HCT116 (cell line): ENCODE data around the gene NSFL1C. TPM values are rescaled to one million over a fixed set of nuclear protein-coding genes. Genes with fewer than 3 reads are reported as not detected.

ENCODE experiments used
- ATAC-seq: fragments of 200-7000 bp; cut with Tn5 transposase; 2 replicates; pipeline ENCODE4 v1.9.1; 2020; ENCODE audit warnings: mild to moderate bottlenecking, moderate library complexity
- BruUV-seq: library from RNA; stranded (reverse); fragments of 400-500 nt; replicated peaks from 2 replicates; lab custom pipeline; 2021; lab: Mats Ljungman, UMichigan
- CTCF ChIA-PET: fragments of 300-600 bp; sonication (Branson Sonifier 250); formaldehyde crosslinking; loops from one replicate; lab custom pipeline; 2021; ENCODE audit warnings: antibody characterized with exemption; lab: Charles Lee
- POLR2A ChIA-PET: fragments of 300-600, 350-600 bp; sonication (Branson Sonifier 250); formaldehyde crosslinking; loops from one replicate; lab custom pipeline; 2021; ENCODE audit warnings: antibody characterized with exemption; lab: Charles Lee
- RAD21 ChIA-PET, 2 experiments: fragments of 300-600 bp; sonication (Branson Sonifier 250); formaldehyde crosslinking; loops; one replicate each; lab custom pipeline; 2023; ENCODE audit warnings: low total read pairs in 2 of 2; ENCODE audit not compliant: uncharacterized antibody in 2 of 2, unreplicated experiment in 2 of 2, low non-redundant PET in 1 of 2; lab: Charles Lee
- DNase-seq: peaks from one replicate; pipeline ENCODE4 v3.0.0-alpha.2; 2010; ENCODE audit warnings: low read depth, low spot score
- H2AFZ ChIP-seq: fragments of 200-600 bp; shearing (Covaris generic), sonication (generic); 2 replicates; pipeline ENCODE4 v1.6.1; 2017; ENCODE audit warnings: low read depth, mixed run types, mixed read lengths, antibody characterized with exemption, low read length; ENCODE audit not compliant: poor library complexity, severe bottlenecking
- H3K27ac ChIP-seq: 2 replicates; pipeline ENCODE4 v1.5.1; 2012; ENCODE audit warnings: low read depth, low read length
- H3K27me3 ChIP-seq: fragments of 200-600 bp; sonication (generic); 2 replicates; pipeline ENCODE4 v1.6.1; 2016; ENCODE audit warnings: mixed run types, low read length, mixed read lengths; ENCODE audit not compliant: insufficient read depth
- H3K36me3 ChIP-seq, 2 experiments: fragments of 200-500 bp in 1 of 2; fragments of 200-600 bp in 1 of 2; sonication (Bioruptor generic) in 1 of 2; sonication (generic) in 1 of 2; 2 replicates each; pipeline versions ENCODE4 v1.5.1 to v1.6.1; 2014 to 2016; ENCODE audit warnings: low read length in 2 of 2, inconsistent platforms in 1 of 2, mixed read lengths in 1 of 2, mixed run types in 1 of 2; ENCODE audit not compliant: insufficient read depth in 2 of 2, control insufficient read depth in 1 of 2
- H3K4me1 ChIP-seq, 2 experiments: fragments of 200-600 bp in 1 of 2; sonication (generic) in 1 of 2; 2 replicates each; pipeline versions ENCODE4 v1.5.1 to v1.6.1; 2012 to 2017; ENCODE audit warnings: low read length in 2 of 2, inconsistent platforms in 1 of 2, mild to moderate bottlenecking in 1 of 2, mixed read lengths in 1 of 2, mixed run types in 1 of 2, moderate library complexity in 1 of 2; ENCODE audit not compliant: insufficient read depth in 2 of 2, control insufficient read depth in 1 of 2
- H3K4me2 ChIP-seq: fragments of 200-600 bp; sonication (generic); 2 replicates; pipeline ENCODE4 v1.6.1; 2017; ENCODE audit warnings: mixed run types, low read length, mixed read lengths
- H3K4me3 ChIP-seq, 2 experiments: fragments of 200-600 bp in 1 of 2; sonication (generic) in 1 of 2; replicated peaks in 1 of 2; 2 replicates each; pipeline ENCODE4 v1.5.1; 2011 to 2016; ENCODE audit warnings: low read length in 2 of 2, control low read depth in 1 of 2, low read depth in 1 of 2, mild to moderate bottlenecking in 1 of 2, mixed read lengths in 1 of 2, mixed run types in 1 of 2
- H3K79me2 ChIP-seq: fragments of 200-600 bp; sonication (generic); 2 replicates; pipeline ENCODE4 v1.6.1; 2017; ENCODE audit warnings: mild to moderate bottlenecking, mixed run types, low read length, moderate library complexity, mixed read lengths; ENCODE audit not compliant: insufficient read depth
- H3K9ac ChIP-seq: fragments of 200-600 bp; sonication (generic); 2 replicates; pipeline ENCODE4 v1.6.1; 2016; ENCODE audit warnings: low read length, mixed read lengths
- H3K9me2 ChIP-seq: fragments of 200-600 bp; sonication (generic), shearing (Covaris generic); 2 replicates; pipeline ENCODE4 v1.6.1; 2017; ENCODE audit warnings: mixed run types, mild to moderate bottlenecking, moderate library complexity; ENCODE audit not compliant: insufficient read depth
- H3K9me3 ChIP-seq, 2 experiments: fragments of 200-500 bp in 1 of 2; fragments of 200-600 bp in 1 of 2; sonication (Bioruptor generic) in 1 of 2; sonication (generic) in 1 of 2; 2 replicates each; pipeline ENCODE4 v1.6.1; 2014 to 2017; ENCODE audit warnings: low read length in 2 of 2, mixed read lengths in 2 of 2, inconsistent platforms in 1 of 2, low read depth in 1 of 2, mild to moderate bottlenecking in 1 of 2, mixed run types in 1 of 2, moderate library complexity in 1 of 2; ENCODE audit not compliant: control insufficient read depth in 1 of 2, insufficient read depth in 1 of 2
- H4K20me1 ChIP-seq: fragments of 200-600 bp; sonication (generic), shearing (Covaris generic); 2 replicates; pipeline ENCODE4 v1.6.1; 2017; ENCODE audit warnings: mixed run types, mild to moderate bottlenecking, moderate library complexity; ENCODE audit not compliant: insufficient read depth
- CEBPB ChIP-seq: IDR thresholded peaks from 2 replicates; pipeline ENCODE4 v1.6.1; 2012; ENCODE audit warnings: low read depth
- EGR1 ChIP-seq: IDR thresholded peaks from 2 replicates; pipeline ENCODE4 v1.6.1; 2012; ENCODE audit warnings: low read depth
- ELF1 ChIP-seq: IDR thresholded peaks from 2 replicates; pipeline ENCODE4 v1.6.1; 2012; ENCODE audit warnings: low read depth, borderline replicate concordance
- EZH2 ChIP-seq: fragments of 200-600 bp; sonication (generic); IDR thresholded peaks from 2 replicates; pipeline ENCODE4 v1.6.1; 2017; ENCODE audit warnings: antibody characterized with exemption, mixed run types
- EZH2phosphoT487 ChIP-seq: fragments of 200-600 bp; IDR thresholded peaks from 2 replicates; pipeline ENCODE4 v1.6.1; 2018; ENCODE audit warnings: antibody characterized with exemption, borderline replicate concordance
- POLR2A ChIP-seq: IDR thresholded peaks from 2 replicates; pipeline ENCODE4 v1.7.0; 2011; ENCODE audit warnings: borderline replicate concordance; ENCODE audit not compliant: insufficient read depth, insufficient read length; ENCODE audit errors: extremely low read depth
- POLR2AphosphoS5 ChIP-seq: IDR thresholded peaks from 2 replicates; pipeline ENCODE4 v1.6.1; 2011; ENCODE audit warnings: mild to moderate bottlenecking, low read depth, low read length, moderate library complexity
- RAD21 ChIP-seq: IDR thresholded peaks from 2 replicates; pipeline ENCODE4 v1.6.1; 2012; ENCODE audit warnings: low read depth, mild to moderate bottlenecking
- SIN3A ChIP-seq: IDR thresholded peaks from 2 replicates; pipeline ENCODE4 v1.6.1; 2012; ENCODE audit warnings: low read depth
- SP1 ChIP-seq: IDR thresholded peaks from 2 replicates; pipeline ENCODE4 v1.6.1; 2012; ENCODE audit warnings: low read depth
- ZNF274 ChIP-seq: fragments of 200-500 bp; sonication (Bioruptor generic); IDR thresholded peaks from 2 replicates; pipeline ENCODE4 v1.6.1; 2014; ENCODE audit warnings: mild to moderate bottlenecking, low read depth, low read length, inconsistent platforms
- intact Hi-C: fragments of 100-400 bp; cut with micrococcal nuclease; formaldehyde crosslinking; loops from 2 replicates; pipeline ENCODE4 v1.10.0; 2022
- total RNA-seq: library from RNA; stranded (reverse); gene quantifications from one replicate; pipeline ENCODE4 v1.2.1, GENCODE V29; 2021; ENCODE audit not compliant: unreplicated experiment
- TF ChIP-seq, protein P1 (sequence below): IDR thresholded peaks from 2 replicates; pipeline ENCODE4 v1.6.1; 2011; ENCODE audit warnings: mild to moderate bottlenecking, low read length, moderate library complexity; ENCODE audit not compliant: insufficient replicate concordance; ENCODE audit errors: extremely low read depth
- TF ChIP-seq, protein P2 (sequence below), 3 experiments: fragments of 200-600 bp in 1 of 3; sonication (generic) in 1 of 3; IDR thresholded peaks in 2 of 3; conservative IDR thresholded peaks in 1 of 3; 2 replicates each; pipeline ENCODE4 v1.5.1; 2012 to 2017; ENCODE audit warnings: low read depth in 2 of 3, low read length in 2 of 3, antibody characterized with exemption in 1 of 3, borderline replicate concordance in 1 of 3, control low read depth in 1 of 3, mild to moderate bottlenecking in 1 of 3, mixed read lengths in 1 of 3, mixed run types in 1 of 3, moderate library complexity in 1 of 3; ENCODE audit not compliant: insufficient read depth in 1 of 3
- TF ChIP-seq, protein P3 (sequence below): IDR thresholded peaks from 2 replicates; pipeline ENCODE4 v1.6.1; 2012

Gene NSFL1C
- total RNA-seq, 1 experiment from 2014 or later = 93.4 TPM

DNA sequence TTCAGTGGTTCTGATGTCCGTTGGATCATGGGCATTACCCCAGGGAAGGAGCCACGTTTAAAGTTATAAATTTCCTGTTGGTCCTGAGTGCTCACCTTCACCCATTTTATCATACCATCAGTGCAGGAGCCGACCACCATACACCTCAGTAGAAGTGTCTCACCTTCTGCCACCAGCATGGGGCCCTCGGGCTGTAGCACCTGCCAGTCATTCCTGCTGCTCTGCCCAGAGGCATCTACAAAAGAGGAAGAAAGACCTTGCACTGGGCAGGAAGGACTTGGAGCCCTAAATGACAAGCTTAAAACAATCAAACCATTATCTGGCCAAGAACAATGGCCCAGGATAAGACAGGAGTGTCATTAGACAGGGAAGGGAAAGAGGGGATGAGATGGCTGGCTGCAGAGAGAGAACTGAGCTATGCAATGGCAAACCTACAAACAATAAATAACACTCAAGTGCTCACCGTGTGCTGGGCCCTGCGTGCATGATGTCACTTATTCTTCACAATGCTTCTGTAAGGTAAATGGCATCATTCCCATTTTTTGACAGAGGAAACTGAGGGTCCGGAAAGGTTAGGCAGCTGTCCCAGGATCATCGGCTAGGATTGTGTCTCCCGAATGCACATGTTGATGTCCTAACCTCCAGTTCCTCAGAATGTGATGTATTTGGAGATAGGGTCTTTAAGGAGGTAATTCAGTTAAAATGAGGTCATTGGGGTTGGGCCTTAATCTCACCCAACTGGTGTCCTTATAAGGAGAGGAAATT, 13.4 kb upstream of the NSFL1C start:
- no peak overlapping the region for H3K27ac ChIP-seq
- H3K79me2 ChIP-seq = no peaks in the 10 kb centered on the region
- intact Hi-C loops = no loop called here
- no peaks in the 10 kb centered on the region for H3K36me3 ChIP-seq
- no peaks in the 10 kb centered on the region for H3K27me3 ChIP-seq
- H3K9me3 ChIP-seq = no peaks in the 10 kb centered on the region
- no peaks in the 10 kb centered on the region for H3K9me2 ChIP-seq
- CTCF ChIA-PET = interaction anchor here (1.9 to 2.8 kb wide), 2 partner anchors 23 to 297 kb away, joined by 5 to 16 read pairs; no protein-coding TSS in a partner anchor
- H2AFZ ChIP-seq = no peak overlapping the region
- POLR2A ChIA-PET = interaction anchor here (1.2 kb wide), 1 partner anchor 11 kb away, joined by 3 read pairs; no protein-coding TSS in a partner anchor
- no peak overlapping the region for H3K4me2 ChIP-seq
- H4K20me1 ChIP-seq = no peaks in the 10 kb centered on the region
- RAD21 ChIA-PET = no interaction called here
- peaks cover 5 to 22% of the 10 kb centered on the region in 2 experiments; a peak in 3 of 4 replicates for H3K4me1 ChIP-seq
- H3K9ac ChIP-seq = no peak overlapping the region
- no peak for TF ChIP-seq SP1
- TF ChIP-seq ZNF274 = no peak
- no peak for TF ChIP-seq CEBPB
- no peak for TF ChIP-seq EGR1
- no peak for TF ChIP-seq SIN3A
- TF ChIP-seq, protein P1, sequence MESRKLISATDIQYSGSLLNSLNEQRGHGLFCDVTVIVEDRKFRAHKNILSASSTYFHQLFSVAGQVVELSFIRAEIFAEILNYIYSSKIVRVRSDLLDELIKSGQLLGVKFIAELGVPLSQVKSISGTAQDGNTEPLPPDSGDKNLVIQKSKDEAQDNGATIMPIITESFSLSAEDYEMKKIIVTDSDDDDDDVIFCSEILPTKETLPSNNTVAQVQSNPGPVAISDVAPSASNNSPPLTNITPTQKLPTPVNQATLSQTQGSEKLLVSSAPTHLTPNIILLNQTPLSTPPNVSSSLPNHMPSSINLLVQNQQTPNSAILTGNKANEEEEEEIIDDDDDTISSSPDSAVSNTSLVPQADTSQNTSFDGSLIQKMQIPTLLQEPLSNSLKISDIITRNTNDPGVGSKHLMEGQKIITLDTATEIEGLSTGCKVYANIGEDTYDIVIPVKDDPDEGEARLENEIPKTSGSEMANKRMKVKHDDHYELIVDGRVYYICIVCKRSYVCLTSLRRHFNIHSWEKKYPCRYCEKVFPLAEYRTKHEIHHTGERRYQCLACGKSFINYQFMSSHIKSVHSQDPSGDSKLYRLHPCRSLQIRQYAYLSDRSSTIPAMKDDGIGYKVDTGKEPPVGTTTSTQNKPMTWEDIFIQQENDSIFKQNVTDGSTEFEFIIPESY = no peak
- no peak for TF ChIP-seq EZH2
- TF ChIP-seq, protein P2, sequence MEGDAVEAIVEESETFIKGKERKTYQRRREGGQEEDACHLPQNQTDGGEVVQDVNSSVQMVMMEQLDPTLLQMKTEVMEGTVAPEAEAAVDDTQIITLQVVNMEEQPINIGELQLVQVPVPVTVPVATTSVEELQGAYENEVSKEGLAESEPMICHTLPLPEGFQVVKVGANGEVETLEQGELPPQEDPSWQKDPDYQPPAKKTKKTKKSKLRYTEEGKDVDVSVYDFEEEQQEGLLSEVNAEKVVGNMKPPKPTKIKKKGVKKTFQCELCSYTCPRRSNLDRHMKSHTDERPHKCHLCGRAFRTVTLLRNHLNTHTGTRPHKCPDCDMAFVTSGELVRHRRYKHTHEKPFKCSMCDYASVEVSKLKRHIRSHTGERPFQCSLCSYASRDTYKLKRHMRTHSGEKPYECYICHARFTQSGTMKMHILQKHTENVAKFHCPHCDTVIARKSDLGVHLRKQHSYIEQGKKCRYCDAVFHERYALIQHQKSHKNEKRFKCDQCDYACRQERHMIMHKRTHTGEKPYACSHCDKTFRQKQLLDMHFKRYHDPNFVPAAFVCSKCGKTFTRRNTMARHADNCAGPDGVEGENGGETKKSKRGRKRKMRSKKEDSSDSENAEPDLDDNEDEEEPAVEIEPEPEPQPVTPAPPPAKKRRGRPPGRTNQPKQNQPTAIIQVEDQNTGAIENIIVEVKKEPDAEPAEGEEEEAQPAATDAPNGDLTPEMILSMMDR (IDR thresholded peaks at IDR 0.05 in 2 of 3, conservative IDR thresholded peaks at IDR 0.05 in 1 of 3; ENCODE audit: borderline replicate concordance in 1 of 3, insufficient read depth in 1 of 3, low read depth in 2 of 3, low read length in 2 of 3) = no peak
- TF ChIP-seq, protein P3, sequence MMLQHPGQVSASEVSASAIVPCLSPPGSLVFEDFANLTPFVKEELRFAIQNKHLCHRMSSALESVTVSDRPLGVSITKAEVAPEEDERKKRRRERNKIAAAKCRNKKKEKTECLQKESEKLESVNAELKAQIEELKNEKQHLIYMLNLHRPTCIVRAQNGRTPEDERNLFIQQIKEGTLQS = no peak
- no peak for TF ChIP-seq EZH2phosphoT487
- TF ChIP-seq POLR2A = no peak
- TF ChIP-seq POLR2AphosphoS5 = no peak
- no peak for TF ChIP-seq ELF1
- TF ChIP-seq RAD21 = no peak
- DNase-seq (no peak), ATAC-seq (no peak)
- no peak overlapping the region for H3K4me3 ChIP-seq
- no TSS peak for BruUV-seq
